Stimulated activated CD4-positive, alpha-beta T cell treated with anti-CD3 and anti-CD28 coated beads, Interleukin-1b, Interleukin-23, amount 100 ng/mL, for 48 hours (primary cell): ENCODE results near the gene SORCS1.

Source experiments
- DNase-seq: peaks from one replicate; pipeline ENCODE4 v3.0.0-alpha.2; 2020

The SORCS1 gene

DNA sequence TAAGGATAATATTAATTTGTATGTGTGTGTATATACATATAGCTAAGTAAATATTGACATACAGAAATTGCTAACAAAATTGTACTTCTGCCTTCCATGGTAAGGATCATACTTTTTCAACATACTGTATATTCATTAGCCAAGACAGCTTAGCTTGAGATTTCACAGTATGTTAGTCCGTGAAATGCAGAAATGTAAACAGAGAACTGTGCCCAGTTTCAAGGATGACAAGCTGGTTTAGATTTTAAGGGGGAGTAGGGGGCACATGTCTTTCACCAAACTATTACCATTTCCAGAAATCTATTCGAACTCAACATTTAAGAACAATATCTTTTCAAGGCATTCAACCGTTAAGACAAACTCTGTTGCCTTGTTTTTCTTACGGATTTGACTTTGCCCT, 182.2 kb downstream of the SORCS1 start:
- no peak for DNase-seq

DNA sequence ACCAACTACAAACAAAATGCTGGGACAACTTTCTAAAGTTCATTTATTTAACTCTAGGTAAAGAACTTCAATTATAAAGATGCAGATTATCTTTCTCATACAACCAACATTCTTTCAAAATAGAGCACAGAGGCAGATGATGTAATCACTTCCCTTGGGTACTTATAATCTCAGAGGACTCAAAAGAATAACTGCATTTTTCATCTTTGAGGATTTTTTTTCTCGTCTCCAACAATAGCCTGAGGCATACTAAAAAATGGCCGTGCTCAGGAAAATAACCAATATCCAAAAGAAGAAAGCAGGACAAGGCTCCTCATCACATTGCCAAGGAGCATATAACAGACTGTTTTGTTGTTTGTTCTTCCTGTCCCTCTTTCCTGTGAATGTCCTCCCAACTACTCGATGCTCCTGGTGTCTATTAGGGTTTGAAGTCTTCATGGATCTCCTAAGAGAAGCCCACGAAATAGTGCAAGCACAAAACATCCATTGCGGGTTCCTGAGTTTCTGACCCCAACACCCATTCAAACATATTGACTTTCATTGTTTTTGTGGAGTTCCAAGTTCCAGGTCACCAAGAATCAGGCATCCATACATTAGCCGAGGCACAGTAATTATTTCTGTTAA, 182.9 kb downstream of the SORCS1 start:
- DNase-seq = no peak

DNA sequence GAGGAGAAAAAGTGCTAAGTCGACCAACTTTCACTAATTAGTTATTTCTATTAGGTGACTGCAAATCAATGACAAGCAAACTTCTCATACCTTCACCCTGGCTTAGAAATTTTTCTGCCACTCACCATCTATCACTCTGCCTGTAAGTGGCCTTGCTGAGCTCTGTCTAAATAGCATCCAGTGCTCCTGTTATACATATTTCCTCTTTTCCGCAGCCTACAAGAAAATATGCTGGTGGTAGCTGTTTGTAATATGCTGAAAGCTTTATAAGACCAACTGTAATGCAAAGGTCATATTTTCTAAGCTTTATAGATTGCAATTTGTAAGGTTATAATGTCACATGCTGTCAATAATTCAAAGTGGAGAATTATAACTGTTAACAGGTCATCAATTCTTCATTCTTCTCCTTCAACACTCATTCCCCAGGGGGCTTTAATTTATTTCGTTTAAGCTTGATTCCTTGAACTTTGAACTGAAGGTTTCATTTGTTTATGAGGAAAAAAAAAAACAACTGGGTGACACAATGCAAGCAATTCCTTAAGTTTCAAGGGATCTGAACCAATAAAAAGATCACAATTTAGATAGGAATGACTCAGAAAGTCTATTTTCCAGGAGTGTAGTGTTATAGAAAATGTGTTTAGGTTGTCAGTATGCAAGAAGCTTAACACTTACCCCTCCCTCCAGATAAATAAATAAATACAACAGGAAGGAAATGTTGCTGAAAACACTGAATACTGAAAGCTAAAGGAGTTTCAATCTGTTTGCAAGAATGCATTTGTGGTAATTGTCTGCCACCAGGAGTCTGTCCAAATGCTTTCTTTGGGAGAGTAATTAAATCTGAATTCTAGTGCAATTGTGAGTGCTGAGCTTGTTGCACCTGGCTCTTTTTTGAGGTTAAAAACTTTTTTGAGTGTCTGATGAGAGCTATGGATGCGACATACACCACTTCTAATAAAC, 183.7 kb downstream of the SORCS1 start:
- DNase-seq = no peak

DNA sequence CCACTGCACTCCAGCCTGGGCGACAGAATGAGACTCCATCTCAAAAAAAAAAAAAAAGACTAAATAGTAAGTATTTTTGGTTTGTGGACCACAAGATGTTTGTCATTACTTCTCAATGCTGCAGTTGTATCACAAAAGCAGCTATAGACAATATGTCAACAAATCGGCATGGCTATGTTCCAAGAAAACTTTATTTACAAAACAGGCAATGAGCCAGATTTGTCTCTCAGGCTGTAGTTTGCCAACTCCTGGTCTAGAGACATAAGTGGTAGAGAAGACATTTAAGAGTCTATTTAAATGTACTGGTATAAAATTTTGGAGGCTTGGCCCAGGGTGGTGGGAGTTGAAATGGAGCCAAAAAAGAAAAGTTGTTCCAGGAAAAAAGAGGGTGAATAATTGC, 185.8 kb downstream of the SORCS1 start:
- DNase-seq = no peak

DNA sequence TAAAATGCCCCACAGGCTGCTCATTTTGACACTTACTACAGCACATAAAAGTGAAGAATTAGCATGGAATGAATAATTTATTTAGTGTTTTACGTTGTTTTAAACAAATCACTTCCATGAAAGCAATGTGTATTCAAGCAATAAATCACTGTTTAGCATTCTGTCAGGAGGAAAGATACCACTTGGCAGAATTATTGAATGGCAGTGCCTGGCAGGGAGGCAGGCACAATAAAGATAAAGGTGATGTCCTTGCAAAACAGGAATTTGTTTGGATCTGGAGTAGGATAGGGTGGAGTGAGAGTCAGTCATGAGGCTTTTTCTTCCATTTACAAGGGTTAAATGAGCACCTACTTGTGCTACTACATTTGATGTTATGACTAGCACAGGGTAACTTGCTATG, 190.8 kb downstream of the SORCS1 start:
- no peak for DNase-seq

DNA sequence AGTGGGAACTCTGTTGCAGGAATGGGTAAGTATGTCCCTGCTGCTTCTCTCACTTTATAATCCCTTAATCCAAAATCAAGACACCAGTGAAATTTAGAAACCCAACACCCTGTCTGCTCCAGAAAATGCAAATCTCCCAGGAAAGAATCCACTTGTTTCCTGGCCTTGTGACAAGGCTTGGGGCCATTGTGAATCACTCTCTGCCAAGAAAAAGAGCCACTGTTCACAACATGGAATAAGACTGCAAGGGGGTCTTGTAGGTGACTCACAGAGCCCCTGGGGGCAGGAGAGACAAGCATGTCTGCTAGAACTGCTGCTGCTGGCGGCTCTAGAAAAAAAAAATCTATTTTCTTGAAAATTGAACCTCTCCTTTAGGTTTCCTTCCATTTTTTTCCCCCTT, 191.2 kb downstream of the SORCS1 start:
- DNase-seq = no peak

DNA sequence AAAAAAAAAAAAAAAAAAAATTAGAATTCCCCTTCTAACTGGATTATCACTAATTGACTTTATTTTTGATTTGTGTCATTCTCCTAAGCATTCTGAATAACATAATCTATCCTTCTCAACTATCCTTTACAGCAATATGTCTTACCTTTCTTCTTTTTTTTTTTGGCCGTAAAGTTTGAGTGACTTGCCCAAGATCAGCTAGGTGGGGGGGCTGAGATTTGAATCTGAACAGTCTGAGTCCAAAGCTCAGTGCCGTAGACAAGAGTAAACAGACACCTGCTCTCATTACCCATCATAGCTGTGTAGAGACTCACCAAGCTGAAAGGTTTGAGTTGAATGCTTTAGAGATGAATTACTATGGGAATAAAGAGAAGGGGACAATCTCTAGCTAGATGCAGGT, 192.1 kb downstream of the SORCS1 start:
- no peak for DNase-seq

DNA sequence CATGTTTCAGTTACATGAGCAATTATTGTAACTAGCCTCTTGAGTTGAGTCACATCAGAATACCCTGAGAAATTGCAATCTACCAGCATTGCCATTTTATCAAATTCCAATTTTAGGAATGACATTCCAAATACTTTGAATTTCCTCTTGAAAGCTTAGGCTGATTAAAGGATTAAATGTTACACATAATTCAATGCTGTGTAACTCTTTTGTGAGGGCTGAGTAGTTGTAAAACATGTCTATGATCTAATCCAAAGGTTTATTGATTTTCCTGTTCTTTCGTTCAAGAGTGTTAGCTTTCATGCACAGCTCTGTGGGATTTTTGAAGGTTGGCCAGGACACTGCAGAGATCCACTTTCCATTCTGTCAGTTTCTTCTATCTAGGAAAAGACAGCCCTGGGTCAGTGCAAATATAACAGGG, 193.1 kb downstream of the SORCS1 start:
- DNase-seq = no peak

DNA sequence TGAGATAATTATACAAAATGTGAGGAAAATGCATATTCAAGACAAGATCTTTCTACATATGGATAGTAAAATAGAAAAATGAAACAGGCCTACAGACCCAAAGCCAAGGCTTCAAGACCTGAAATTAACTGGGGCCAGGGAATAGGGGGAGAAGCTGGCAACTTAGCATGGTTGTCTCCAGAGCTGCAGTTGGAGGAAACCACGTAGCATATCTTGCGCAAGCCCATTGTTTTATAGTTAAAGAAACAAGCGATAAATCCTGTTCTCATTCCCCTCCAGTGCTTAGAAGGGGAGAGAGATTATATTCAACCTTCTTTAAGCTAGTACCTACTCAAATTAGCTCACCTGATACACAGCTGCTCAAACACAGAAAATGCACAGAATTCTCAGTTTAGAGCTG, 197.1 kb downstream of the SORCS1 start:
- DNase-seq = no peak

DNA sequence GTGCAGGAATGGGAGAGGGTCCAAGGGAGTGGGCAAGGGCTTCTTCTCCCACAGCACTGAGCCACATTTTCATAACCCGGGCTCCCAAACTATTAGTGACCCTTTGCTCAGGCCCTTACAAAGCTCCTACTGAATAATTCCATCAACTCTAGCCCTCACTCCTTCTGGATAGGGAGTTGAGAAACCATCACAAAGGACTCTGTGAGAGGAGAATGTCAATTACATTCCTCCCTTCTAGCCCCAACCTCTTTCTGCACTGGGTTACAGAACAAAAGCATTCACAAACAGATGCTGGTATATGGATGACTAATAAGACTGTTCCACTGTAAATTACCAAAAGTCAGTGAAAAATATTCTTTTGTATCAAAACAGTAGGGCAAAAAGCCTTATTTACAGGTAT, 203.7 kb downstream of the SORCS1 start:
- DNase-seq = no peak

DNA sequence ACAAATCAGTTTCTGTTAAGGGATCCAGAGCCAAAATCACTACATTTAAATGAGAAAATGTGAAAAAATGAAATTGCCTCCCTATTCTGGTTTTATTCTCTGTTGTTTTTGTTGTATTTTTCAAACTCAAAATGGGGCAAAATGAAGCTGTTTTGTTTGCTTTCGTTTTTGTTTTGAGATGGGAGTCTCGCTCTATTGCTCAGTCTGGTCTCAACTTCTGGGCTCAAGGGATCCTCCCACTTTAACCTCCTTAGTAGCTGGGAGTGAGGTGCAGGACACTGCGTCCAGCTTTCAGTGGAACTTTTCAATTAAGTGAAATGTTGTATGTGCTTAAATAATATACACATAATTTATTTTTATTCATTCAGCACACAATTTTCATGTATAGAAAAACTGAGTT, 205.0 kb downstream of the SORCS1 start:
- no peak for DNase-seq

DNA sequence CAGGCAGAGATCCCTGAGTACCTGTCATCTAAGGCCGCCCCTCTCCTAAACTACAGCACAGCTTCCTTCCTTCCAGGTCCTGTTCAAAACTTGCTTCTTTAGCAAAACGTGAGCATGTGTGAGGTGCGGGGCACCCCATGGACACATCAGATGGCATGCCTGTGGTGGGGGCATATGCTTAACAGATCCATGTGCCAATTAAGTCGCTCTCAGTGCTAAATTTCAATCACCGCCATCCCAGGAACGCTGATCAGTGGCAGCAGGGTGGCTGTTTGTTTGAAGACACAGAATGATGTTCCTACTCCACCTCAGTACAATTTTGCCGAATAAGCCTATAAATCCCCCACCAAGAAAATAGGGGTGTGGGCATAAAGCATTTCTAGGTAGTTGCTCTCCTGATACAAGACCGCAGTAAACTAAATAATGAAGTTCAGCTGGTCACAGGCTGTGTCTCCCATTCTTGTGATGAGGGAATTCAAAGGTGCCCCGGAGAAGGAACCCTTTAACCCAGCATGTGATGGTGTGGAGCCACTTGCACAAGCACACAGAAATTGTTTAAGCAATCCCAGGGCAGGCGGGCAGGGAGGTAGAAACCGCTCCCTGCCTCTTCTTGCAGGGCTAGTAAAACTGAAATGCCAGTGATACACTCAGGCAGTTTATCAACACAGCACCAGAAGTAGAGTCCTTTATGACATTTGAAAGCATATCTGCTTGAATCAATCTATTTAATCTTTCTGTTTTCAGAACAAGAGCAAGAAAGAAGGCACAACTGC, 205.7 kb downstream of the SORCS1 start:
- DNase-seq = no peak

DNA sequence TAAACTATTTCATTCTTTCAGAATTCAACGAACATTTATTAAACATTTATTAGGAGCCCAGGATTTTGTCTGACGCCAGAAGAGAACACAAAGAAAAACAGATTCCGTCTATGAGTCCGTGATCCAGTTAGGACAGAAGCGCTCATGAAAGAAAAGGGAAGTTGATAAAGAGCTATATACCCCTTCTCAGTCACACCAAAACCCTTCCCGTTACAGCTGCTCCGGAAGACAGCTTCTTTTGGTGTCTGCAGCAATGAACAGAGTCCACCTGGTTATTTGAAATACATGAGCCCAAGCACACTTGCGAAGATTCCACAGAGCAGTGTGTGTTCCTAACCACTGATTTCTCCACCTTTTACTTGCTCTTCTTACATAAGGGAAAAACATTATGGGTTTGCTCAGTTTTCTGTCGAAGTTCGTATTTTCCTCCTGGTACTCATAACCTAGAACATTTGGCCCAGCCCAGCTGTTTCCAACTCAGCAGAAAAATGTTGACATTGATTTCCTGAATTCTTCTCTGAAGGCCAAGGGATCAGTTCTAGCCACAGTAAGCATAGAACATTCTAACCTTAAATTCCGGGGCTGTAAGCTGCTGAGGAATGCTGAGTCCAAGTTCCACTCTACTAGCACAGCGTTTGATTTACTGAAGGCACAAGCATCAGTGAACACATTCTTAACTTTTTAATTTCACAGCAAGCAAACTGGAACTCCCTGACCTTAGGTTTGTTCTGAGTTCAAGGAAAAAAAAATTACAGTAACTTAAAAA, 206.5 kb downstream of the SORCS1 start:
- DNase-seq = no peak

DNA sequence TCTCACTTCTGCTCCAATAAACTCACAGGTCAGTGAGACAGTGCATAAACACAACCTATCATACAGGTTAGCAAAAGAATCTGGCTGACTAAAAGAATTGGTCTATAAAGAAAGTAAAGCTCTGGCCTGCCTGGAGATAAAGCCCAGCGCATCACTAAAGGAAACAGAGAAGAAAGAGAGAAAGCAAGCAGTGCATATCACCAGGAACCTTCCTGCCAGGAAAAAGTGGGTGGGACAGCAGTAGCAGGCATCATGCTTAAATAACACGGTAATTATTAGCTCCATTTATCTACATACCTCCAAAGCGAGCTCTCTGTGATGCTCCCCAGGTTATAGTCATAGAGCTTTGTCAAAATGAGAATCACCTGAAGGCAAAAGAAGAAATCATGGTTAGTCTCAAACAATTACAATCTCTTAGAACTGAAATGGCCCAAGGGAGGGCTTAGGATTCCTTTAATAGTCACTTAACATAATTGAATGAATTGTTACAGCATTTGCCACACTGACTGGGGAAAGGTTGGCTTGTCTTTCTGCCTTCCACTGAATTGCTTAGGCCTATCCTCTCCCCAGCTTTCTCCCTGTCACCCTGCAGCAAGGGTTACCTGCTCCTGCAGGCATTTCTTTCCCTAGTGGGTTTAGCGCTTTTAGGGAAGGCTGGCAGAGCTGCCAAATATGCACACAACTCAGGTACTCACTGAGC, 208.1 kb downstream of the SORCS1 start:
- DNase-seq = no peak

DNA sequence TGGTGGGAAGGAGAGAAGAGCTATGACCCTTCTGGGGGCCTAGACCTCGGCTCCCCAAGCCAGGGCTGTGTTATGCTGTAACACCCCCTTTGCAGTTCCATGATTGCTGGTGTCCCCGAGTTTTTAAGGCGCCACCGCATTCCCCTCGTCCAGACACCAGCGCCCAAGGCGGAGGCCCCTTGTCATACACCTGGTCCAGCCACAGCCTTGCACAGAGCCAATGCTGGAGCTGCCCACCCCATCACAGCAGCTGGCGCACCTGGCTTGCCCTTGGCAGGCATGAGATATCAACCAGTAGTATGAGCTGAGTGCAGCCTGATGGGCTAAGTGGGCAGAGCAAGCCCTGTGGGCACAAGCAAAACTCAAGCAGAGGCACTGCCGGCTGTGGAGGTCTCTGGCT, 209.4 kb downstream of the SORCS1 start:
- DNase-seq = no peak

DNA sequence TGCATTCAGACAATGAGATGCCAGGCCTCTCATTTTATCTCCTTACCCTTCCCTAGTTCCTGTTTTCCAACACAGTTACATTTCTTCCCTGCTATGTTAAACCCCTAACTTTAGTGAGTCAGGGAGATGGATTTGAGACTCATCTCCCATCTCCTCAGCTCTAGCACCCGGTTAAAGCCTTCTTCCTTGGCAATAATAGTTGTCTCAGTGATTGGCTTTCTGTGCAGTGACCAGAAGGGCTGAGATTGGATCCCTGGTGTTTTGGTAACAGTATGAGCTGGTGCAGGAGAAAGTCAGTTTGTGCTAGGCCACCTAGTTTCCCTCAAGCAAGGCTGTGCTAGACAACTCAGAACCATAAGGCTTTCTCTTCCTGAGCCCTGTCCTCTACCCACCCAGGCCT, 212.5 kb downstream of the SORCS1 start:
- DNase-seq = no peak

DNA sequence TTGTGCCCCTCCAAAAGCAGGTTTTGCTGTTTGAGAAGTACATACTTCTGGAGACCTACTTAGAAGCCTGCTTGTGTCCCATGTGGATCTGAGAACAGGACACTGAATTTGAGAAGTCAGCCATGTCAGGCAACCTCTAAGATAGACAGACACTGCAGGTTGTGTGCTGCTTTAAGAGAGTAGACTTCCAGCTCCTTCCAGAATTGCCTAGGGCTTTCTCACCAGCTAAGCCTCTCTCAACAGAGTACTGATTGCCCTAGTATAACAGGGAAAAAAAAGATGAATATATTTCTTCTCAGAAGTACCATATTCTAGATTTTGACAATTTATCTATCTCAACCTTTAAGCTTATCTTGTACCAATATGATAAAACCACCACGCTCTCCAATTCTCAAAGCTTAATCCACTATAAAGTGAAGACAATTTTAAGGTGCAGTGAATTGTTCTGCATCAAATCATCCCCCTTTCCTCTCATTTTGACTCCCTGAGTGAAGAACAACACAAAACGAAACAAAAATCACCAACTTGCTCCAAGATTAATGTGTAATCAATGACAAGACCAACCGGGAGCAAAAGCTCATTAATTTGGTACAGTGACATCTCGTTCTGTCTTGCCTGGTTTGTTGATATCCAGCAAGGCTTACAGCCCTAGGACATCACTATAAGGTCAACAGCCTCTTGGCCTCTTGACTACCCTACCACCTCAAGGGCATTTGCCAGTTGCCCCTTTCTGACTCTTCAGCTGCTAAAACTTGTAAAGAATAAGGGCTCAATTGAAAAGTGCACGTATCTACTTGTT, 214.6 kb downstream of the SORCS1 start:
- no peak for DNase-seq

DNA sequence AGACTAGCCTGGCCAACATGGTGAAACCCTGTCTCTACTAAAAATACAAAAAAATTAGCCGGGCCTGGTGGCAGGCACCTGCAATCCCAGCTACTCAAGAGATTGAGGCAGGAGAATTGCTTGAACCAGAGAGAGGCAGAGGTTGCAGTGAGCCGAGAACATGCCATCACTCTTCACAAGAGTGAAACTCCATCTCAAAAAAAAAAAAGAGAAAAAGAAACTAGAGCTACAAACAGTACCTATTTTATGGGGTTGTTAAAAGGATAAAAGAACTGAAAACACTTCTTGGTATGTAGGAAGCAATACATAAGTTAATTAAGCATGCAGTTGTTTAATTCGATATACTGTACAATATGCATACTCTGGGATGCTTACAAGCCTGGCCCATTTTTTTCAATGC, 216.9 kb downstream of the SORCS1 start:
- DNase-seq = no peak

DNA sequence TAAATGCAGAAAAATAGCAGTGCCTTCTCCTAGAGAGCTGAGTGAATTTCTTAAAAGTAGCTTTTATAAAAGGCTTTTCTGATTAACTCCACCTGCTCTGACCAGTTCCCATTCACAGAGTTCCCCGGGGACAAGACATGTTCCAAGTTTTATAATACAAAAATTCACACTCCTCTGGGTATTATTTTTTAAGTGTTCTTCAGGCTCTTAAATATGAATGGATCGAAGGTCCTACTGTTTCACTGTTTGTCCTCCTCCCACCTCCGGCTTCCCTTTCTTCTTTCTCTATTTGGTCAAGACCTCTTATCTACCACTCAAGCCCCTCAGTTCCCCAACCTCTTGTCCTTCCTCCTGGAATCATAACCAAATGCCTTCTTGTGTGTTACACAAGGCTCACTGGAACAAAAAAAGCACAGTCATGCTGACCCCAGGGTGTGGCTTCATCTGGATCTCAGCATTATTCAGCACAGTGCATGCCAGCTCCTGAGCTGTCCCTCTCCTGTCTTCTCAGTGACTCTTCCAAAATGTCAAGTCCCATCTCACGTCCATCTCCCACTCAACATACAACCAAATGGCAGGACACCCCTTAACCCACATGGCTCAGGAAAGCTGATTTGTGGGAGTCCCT, 222.4 kb downstream of the SORCS1 start:
- no peak for DNase-seq

DNA sequence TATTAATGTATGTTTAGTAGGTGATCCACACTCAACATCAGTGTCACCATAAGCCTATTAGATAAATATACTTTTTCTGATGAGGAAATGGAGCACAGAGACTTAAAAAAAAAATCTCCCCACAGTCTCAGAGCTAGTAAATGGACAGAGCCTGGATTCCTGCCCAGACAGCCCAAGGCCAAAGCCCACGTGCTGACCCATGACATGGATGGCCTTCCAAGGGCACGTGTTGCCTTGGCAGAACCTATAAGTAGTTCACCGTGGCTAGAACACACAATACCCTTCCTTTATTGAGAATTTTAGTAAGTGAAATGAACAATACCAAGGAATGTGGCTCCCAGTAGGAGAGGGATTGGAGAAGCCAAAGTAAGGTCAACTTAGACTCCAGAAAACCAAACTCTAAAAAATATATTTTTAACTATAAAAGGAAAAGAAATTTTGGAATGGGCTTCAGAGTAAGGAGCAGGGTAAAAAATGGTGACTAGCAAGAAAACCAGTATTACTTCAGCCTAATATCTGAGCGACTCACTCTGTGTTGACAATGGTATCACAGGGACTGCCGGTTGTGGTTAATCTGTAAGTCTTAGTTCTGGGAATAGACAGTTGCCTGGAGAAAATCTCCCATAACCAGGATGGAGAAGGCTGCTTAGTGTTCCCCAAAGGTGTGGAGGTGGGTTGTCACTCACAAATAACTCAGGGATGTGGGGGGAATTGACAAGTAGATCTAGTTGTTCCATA, 223.0 kb downstream of the SORCS1 start:
- DNase-seq = no peak
